Ascending aorta (tissue), 2 donors: Measurements from ENCODE around the gene MRPL17. TPM values are rescaled to one million over a fixed set of nuclear protein-coding genes. Genes with fewer than 3 reads are reported as not detected.

Experiments used
- DNase-seq, 2 donors: peaks; one replicate each; pipeline ENCODE4 v3.0.0-alpha.2; 2019; ENCODE audit warnings: low spot score in 2 of 2
- H3K27ac ChIP-seq, 2 donors: fragments of 200-600 bp; sonication (generic); one replicate each; pipeline ENCODE4 v1.5.1; 2016 to 2017; ENCODE audit warnings: mild to moderate bottlenecking in 1 of 2
- H3K27me3 ChIP-seq: fragments of 200-600 bp; sonication (generic); one replicate; pipeline ENCODE4 v1.5.1; 2017
- H3K36me3 ChIP-seq, 2 donors: fragments of 200-600 bp; sonication (generic); one replicate each; pipeline ENCODE4 v1.5.1; 2016
- H3K4me1 ChIP-seq, 2 donors: fragments of 200-600 bp; sonication (generic); one replicate each; pipeline ENCODE4 v1.5.1; 2016 to 2017; ENCODE audit warnings: mild to moderate bottlenecking in 1 of 2
- H3K4me3 ChIP-seq, 2 donors: fragments of 200-600 bp; sonication (generic); one replicate each; pipeline ENCODE4 v1.5.1; 2016 to 2017; ENCODE audit warnings: mild to moderate bottlenecking in 1 of 2
- H3K9me3 ChIP-seq, 2 donors: fragments of 200-600 bp; sonication (generic); one replicate each; pipeline ENCODE4 v1.5.1; 2016
- CTCF ChIP-seq, 3 experiments: fragments of 200-600 bp in 2 of 3; fragments of 450-650 bp in 1 of 3; sonication (generic) in 2 of 3; IDR thresholded peaks; one replicate each; pipeline ENCODE4 v1.5.1; 2016 to 2019; ENCODE audit warnings: antibody characterized with exemption in 3 of 3, mild to moderate bottlenecking in 1 of 3, moderate library complexity in 1 of 3
- intact Hi-C: fragments of 100-400 bp; cut with DNase I; formaldehyde crosslinking; loops from one replicate; pipeline ENCODE4 v1.15.1; 2023
- total RNA-seq: library from RNA; depleted of rRNA; stranded (reverse); fragments of >200 nt; gene quantifications from one replicate; pipeline ENCODE4 v1.1.0, GENCODE V29; 2016

Gene MRPL17
- total RNA-seq, 1 donor from 2014 or later, result 12.9 TPM

- Histone ChIP-seq H3K4me3 (no peak overlapping the region), H3K27ac (no peak overlapping the region), H3K4me1 (no peaks in the 10 kb centered on the region), H3K27me3 (no peaks in the 10 kb centered on the region), H3K9me3 (no peaks in the 10 kb centered on the region), H3K36me3 (no peaks in the 10 kb centered on the region)
- no peak for TF ChIP-seq CTCF (IDR thresholded peaks at IDR 0.05)
- DNase-seq, result no peak
- intact Hi-C loops, result loop anchor here (5.0 kb wide), 1 partner anchor 33 kb away; no protein-coding TSS in a partner anchor
Measured at GRCh38 chr11:6670202-6670830, 12.8 kb downstream of the MRPL17 start.

- TF ChIP-seq CTCF (IDR thresholded peaks at IDR 0.05), result peak; percentile 36 to 62 (median 47)
- no peaks in the 10 kb centered on the region for H3K4me1 ChIP-seq
- no peaks in the 10 kb centered on the region for H3K9me3 ChIP-seq
- H3K36me3 ChIP-seq, result no peaks in the 10 kb centered on the region
- no peak overlapping the region for H3K27ac ChIP-seq
- intact Hi-C loops, result no loop called here
- DNase-seq, result no peak
- H3K27me3 ChIP-seq, result no peaks in the 10 kb centered on the region
- H3K4me3 ChIP-seq, result no peak overlapping the region
Measured at GRCh38 chr11:6667733-6668374, 15.3 kb downstream of the MRPL17 start.

GRCh38 chr11:6666302-6667183 is 16.6 kb downstream of the MRPL17 start:
- no peak for DNase-seq
- Histone ChIP-seq H3K4me1 (no peaks in the 10 kb centered on the region), H3K9me3 (no peaks in the 10 kb centered on the region), H3K27me3 (no peaks in the 10 kb centered on the region), H3K4me3 (no peak overlapping the region), H3K27ac (no peak overlapping the region), H3K36me3 (no peaks in the 10 kb centered on the region)
- no peak for TF ChIP-seq CTCF (IDR thresholded peaks at IDR 0.05)
- intact Hi-C loops, result no loop called here

GRCh38 chr11:6664551-6664950 is 18.6 kb downstream of the MRPL17 start:
- intact Hi-C loops, result no loop called here
- no peaks in the 10 kb centered on the region for H3K36me3 ChIP-seq
- no peaks in the 10 kb centered on the region for H3K27me3 ChIP-seq
- DNase-seq, result no peak
- no peak overlapping the region for H3K27ac ChIP-seq
- TF ChIP-seq CTCF (IDR thresholded peaks at IDR 0.05), result no peak
- no peak overlapping the region for H3K4me3 ChIP-seq
- no peaks in the 10 kb centered on the region for H3K9me3 ChIP-seq
- no peaks in the 10 kb centered on the region for H3K4me1 ChIP-seq

GRCh38 chr11:6663794-6664469 is 19.2 kb downstream of the MRPL17 start:
- H3K4me3 ChIP-seq, result no peak overlapping the region
- no peaks in the 10 kb centered on the region for H3K27me3 ChIP-seq
- intact Hi-C loops, result no loop called here
- no peaks in the 10 kb centered on the region for H3K4me1 ChIP-seq
- H3K27ac ChIP-seq, result peak overlapping the region in 1 of 2 donors; percentile 43
- no peak for DNase-seq
- H3K36me3 ChIP-seq, result no peaks in the 10 kb centered on the region
- no peak for TF ChIP-seq CTCF (IDR thresholded peaks at IDR 0.05)
- no peaks in the 10 kb centered on the region for H3K9me3 ChIP-seq
